A673 (cell line): ENCODE data around the gene FSTL5. TPM values are rescaled to one million over a fixed set of nuclear protein-coding genes. Genes with fewer than 3 reads are reported as not detected.

ENCODE experiments used
- BruUV-seq: library from RNA; stranded (reverse); fragments of 400-500 nt; replicated peaks from 2 replicates; lab custom pipeline; 2021; lab: Mats Ljungman, UMichigan
- CTCF ChIA-PET: fragments of 300-600 bp; sonication (Branson Sonifier 250); formaldehyde crosslinking; loops from one replicate; lab custom pipeline; 2022; ENCODE audit warnings: antibody characterized with exemption; lab: Charles Lee
- POLR2A ChIA-PET: fragments of 300-600 bp; sonication (Branson Sonifier 250); formaldehyde crosslinking; loops from one replicate; lab custom pipeline; 2022; ENCODE audit warnings: antibody characterized with exemption; ENCODE audit not compliant: low non-redundant PET; lab: Charles Lee
- DNase-seq: peaks from one replicate; pipeline ENCODE4 v3.0.0-alpha.2; 2015; ENCODE audit warnings: low spot score
- H3K27ac ChIP-seq: fragments of 200-600 bp; sonication (generic); 2 replicates; pipeline ENCODE4 v1.5.1; 2016; ENCODE audit warnings: mixed run types, low read depth, mild to moderate bottlenecking, mixed read lengths, antibody characterized with exemption, low read length; ENCODE audit not compliant: poor library complexity, severe bottlenecking
- H3K27me3 ChIP-seq: fragments of 200-600 bp; sonication (generic); replicated peaks from 2 replicates; pipeline ENCODE4 v1.6.1; 2017; ENCODE audit warnings: mixed run types, low read depth, mild to moderate bottlenecking, mixed read lengths, antibody characterized with exemption, low read length; ENCODE audit not compliant: insufficient read depth, poor library complexity
- H3K36me3 ChIP-seq: fragments of 200-600 bp; sonication (generic); 2 replicates; pipeline ENCODE4 v1.6.1; 2016; ENCODE audit warnings: mixed run types, mild to moderate bottlenecking, mixed read lengths, antibody characterized with exemption, low read length; ENCODE audit not compliant: insufficient read depth, poor library complexity, severe bottlenecking
- H3K4me1 ChIP-seq: fragments of 200-600 bp; sonication (generic); 2 replicates; pipeline ENCODE4 v1.6.1; 2017; ENCODE audit warnings: mixed run types, mild to moderate bottlenecking, mixed read lengths, antibody characterized with exemption, low read length; ENCODE audit not compliant: insufficient read depth, poor library complexity, severe bottlenecking
- H3K4me3 ChIP-seq: fragments of 200-600 bp; sonication (generic); 2 replicates; pipeline ENCODE4 v1.5.1; 2016; ENCODE audit warnings: low read depth, mixed run types, mild to moderate bottlenecking, mixed read lengths, low read length; ENCODE audit not compliant: poor library complexity, severe bottlenecking
- H3K9me3 ChIP-seq: fragments of 200-600 bp; sonication (generic); 2 replicates; pipeline ENCODE4 v1.6.1; 2016; ENCODE audit warnings: mixed run types, low read depth, mild to moderate bottlenecking, mixed read lengths, antibody characterized with exemption, low read length; ENCODE audit not compliant: poor library complexity, severe bottlenecking
- CTCF ChIP-seq: fragments of 300-800, 200-600 bp; sonication (generic); conservative IDR thresholded peaks from 2 replicates; pipeline ENCODE4 v1.5.1; 2017; ENCODE audit warnings: low read depth, mild to moderate bottlenecking, antibody characterized with exemption, low read length, moderate library complexity, mixed read lengths
- EZH2 ChIP-seq: fragments of 200-600 bp; sonication (generic); IDR thresholded peaks from 2 replicates; pipeline ENCODE4 v1.6.1; 2017; ENCODE audit warnings: borderline replicate concordance, low read depth, mild to moderate bottlenecking, mixed read lengths, antibody characterized with exemption, low read length; ENCODE audit not compliant: poor library complexity, severe bottlenecking
- intact Hi-C: fragments of 100-400 bp; cut with micrococcal nuclease; formaldehyde crosslinking; loops from one replicate; pipeline ENCODE4 v1.10.0; 2022; ENCODE audit not compliant: unreplicated experiment
- total RNA-seq: library from RNA; stranded (reverse); gene quantifications from 2 replicates; pipeline ENCODE4 v1.2.3, GENCODE V29; 2021

Gene FSTL5
- total RNA-seq, 1 experiment from 2014 or later, result 0.15 TPM

- Histone ChIP-seq H3K4me3 (no peak overlapping the region), H3K9me3 (no peaks in the 10 kb centered on the region), H3K4me1 (no peaks in the 10 kb centered on the region), H3K27ac (no peak overlapping the region), H3K27me3 (no peaks in the 10 kb centered on the region), H3K36me3 (no peaks in the 10 kb centered on the region)
- TF ChIP-seq EZH2, result no peak
- TF ChIP-seq CTCF, result no peak
- POLR2A ChIA-PET, result no interaction called here
- DNase-seq, result no peak
- CTCF ChIA-PET, result no interaction called here
- intact Hi-C loops, result no loop called here
- no TSS peak for BruUV-seq
Measured at GRCh38 chr4:161929956-161930355, 233.8 kb downstream of the FSTL5 start.

GRCh38 chr4:161926033-161926828 lies 237.6 kb downstream of the FSTL5 start:
- TF ChIP-seq CTCF (no peak), EZH2 (no peak)
- CTCF ChIA-PET, result no interaction called here
- Histone ChIP-seq H3K36me3 (no peaks in the 10 kb centered on the region), H3K4me1 (no peaks in the 10 kb centered on the region), H3K4me3 (no peak overlapping the region), H3K27me3 (no peaks in the 10 kb centered on the region), H3K27ac (no peak overlapping the region), H3K9me3 (no peaks in the 10 kb centered on the region)
- DNase-seq, result no peak
- intact Hi-C loops, result no loop called here
- POLR2A ChIA-PET, result no interaction called here
- no TSS peak for BruUV-seq

- no peaks in the 10 kb centered on the region for H3K27me3 ChIP-seq
- H3K36me3 ChIP-seq, result no peaks in the 10 kb centered on the region
- no peaks in the 10 kb centered on the region for H3K4me1 ChIP-seq
- no peak overlapping the region for H3K4me3 ChIP-seq
- no peak for DNase-seq
- no TSS peak for BruUV-seq
- intact Hi-C loops, result no loop called here
- no peaks in the 10 kb centered on the region for H3K9me3 ChIP-seq
- H3K27ac ChIP-seq, result no peak overlapping the region
- ChIA-PET POLR2A (no interaction called here), CTCF (no interaction called here)
- TF ChIP-seq CTCF (no peak), EZH2 (no peak)
Measured at GRCh38 chr4:161920304-161921052, 243.3 kb downstream of the FSTL5 start.
